ENCODE data around the gene SLC16A9.

GRCh38 chr10:59741048-59741447 lies 31.4 kb upstream of the SLC16A9 start:
- TF ChIP-seq YY1 (IDR thresholded peaks at IDR 0.05; ENCODE audit: insufficient read depth, insufficient read length): no peak
- no peak for TF ChIP-seq SUZ12 (IDR thresholded peaks at IDR 0.05; ENCODE audit: extremely low read depth, insufficient read depth, insufficient read length)
- TF ChIP-seq ZNF274 (IDR thresholded peaks at IDR 0.05; ENCODE audit: low read depth, low read length): no peak

Measured in NT2/D1 (cell line).